A673 (cell line): ENCODE data around the gene TP53BP2.

ENCODE experiments used
- EZH2 ChIP-seq: fragments of 200-600 bp; sonication (generic); IDR thresholded peaks from 2 replicates; pipeline ENCODE4 v1.6.1; 2017; ENCODE audit warnings: borderline replicate concordance, low read depth, mild to moderate bottlenecking, mixed read lengths, antibody characterized with exemption, low read length; ENCODE audit not compliant: poor library complexity, severe bottlenecking
- TF ChIP-seq, protein P1 (sequence below): fragments of 300-800, 200-600 bp; sonication (generic); conservative IDR thresholded peaks from 2 replicates; pipeline ENCODE4 v1.5.1; 2017; ENCODE audit warnings: low read depth, mild to moderate bottlenecking, antibody characterized with exemption, low read length, moderate library complexity, mixed read lengths

DNA sequence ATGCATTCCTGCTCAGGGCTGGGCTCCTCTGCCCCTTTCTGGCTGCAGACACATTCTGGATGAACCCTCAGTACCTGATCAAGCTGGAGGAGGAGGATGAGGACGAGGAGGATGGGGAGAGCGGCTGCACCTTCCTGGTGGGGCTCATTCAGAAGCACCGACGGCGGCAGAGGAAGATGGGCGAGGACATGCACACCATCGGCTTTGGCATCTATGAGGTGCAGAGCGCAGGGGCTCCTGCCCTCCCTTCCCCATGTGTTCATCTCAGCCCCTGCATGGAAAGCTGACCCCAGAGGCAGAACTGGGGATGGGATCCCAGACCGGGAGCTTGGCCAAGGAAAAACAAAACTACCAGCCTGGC is 90.3 kb downstream of the TP53BP2 start:
- TF ChIP-seq, protein P1, sequence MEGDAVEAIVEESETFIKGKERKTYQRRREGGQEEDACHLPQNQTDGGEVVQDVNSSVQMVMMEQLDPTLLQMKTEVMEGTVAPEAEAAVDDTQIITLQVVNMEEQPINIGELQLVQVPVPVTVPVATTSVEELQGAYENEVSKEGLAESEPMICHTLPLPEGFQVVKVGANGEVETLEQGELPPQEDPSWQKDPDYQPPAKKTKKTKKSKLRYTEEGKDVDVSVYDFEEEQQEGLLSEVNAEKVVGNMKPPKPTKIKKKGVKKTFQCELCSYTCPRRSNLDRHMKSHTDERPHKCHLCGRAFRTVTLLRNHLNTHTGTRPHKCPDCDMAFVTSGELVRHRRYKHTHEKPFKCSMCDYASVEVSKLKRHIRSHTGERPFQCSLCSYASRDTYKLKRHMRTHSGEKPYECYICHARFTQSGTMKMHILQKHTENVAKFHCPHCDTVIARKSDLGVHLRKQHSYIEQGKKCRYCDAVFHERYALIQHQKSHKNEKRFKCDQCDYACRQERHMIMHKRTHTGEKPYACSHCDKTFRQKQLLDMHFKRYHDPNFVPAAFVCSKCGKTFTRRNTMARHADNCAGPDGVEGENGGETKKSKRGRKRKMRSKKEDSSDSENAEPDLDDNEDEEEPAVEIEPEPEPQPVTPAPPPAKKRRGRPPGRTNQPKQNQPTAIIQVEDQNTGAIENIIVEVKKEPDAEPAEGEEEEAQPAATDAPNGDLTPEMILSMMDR, result no peak
- TF ChIP-seq EZH2, result no peak
